ENCODE data around the gene RASGRF1. TPM values are rescaled to one million over a fixed set of nuclear protein-coding genes. Genes with fewer than 3 reads are reported as not detected.

Gene RASGRF1
- total and polyA plus RNA-seq, 9 donors: 0.23 to 9.5 (median 1.0) TPM; not detected in 1

DNA sequence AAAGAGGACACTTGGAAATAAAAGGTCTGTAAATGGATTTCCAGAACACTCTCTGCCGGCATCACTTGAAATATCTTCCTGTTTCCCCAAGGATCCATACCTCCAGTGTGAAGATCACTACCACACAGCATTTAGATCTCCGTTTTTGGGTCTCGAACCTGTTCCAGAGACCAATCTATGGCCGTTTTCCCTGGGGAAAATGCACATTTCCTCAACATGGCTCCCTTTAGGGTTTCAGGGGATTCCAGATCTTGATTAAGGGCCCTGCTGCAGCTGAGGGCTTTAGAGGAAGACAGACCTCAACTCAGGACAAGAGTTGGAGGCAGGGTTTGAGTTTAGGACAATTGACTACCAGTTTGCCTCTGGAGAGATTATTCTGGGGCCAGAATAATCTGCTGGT lies 147.8 kb downstream of the RASGRF1 start:
- Histone ChIP-seq H3K36me3 (no peaks in the 10 kb centered on the region), H3K4me3 (no peak overlapping the region), H3K27me3 (no peaks in the 10 kb centered on the region), H3K9me3 (no peaks in the 10 kb centered on the region), H3K27ac (no peak overlapping the region), H3K4me1 (ENCODE audit: insufficient read depth) (peaks cover 8% of the 10 kb centered on the region)
- TF ChIP-seq, protein P1, sequence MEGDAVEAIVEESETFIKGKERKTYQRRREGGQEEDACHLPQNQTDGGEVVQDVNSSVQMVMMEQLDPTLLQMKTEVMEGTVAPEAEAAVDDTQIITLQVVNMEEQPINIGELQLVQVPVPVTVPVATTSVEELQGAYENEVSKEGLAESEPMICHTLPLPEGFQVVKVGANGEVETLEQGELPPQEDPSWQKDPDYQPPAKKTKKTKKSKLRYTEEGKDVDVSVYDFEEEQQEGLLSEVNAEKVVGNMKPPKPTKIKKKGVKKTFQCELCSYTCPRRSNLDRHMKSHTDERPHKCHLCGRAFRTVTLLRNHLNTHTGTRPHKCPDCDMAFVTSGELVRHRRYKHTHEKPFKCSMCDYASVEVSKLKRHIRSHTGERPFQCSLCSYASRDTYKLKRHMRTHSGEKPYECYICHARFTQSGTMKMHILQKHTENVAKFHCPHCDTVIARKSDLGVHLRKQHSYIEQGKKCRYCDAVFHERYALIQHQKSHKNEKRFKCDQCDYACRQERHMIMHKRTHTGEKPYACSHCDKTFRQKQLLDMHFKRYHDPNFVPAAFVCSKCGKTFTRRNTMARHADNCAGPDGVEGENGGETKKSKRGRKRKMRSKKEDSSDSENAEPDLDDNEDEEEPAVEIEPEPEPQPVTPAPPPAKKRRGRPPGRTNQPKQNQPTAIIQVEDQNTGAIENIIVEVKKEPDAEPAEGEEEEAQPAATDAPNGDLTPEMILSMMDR (IDR thresholded peaks at IDR 0.05): no peak
- TF ChIP-seq EP300 (IDR thresholded peaks at IDR 0.05): no peak
- TF ChIP-seq POLR2A (IDR thresholded peaks at IDR 0.05): no peak
- intact Hi-C loops (cut with DNase I): no loop called here
- DNase-seq: no peak
- WGBS, 3 donors: 88 to 95% (median 94%) methylated on average over 4 of the region's 4 CpGs

DNA sequence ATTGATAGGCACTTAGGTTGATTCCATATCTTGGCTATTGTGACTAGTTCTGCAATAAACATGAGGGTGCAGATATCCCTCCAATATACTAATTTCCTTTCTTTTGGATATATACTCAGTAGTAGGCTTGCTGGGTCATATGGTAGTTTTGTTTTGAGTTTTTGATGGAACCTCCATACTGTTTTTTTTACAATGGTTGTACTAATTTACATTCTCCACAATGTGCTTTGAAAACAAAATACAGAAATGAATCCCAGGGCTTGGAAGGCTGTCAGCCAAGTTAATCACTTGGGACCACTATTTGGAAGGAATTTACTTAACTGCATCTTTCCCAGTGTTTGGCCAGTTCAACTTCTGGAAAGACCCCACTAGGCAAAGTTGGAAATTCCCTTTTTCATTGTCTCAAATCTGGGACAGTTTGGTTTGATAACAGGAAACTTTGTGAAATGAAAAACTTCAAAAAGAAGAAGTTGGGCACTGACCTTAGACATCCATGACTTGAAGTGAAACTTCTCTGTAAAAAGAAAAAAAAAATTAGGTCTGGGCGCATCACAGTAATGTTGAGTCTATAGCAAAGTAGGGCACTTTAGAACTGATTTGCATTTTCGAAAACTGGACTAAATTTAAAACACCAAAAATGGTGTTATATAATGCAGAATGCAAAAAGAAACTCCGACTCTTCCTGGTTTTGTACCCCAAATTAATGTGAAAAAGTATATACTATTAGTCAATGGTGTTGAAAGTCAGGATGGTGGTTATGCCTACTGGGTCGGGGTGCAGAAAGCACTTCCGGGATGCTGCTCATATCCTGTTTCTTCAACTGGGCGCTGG lies 151.7 kb downstream of the RASGRF1 start:
- Histone ChIP-seq H3K4me1 (ENCODE audit: insufficient read depth) (peaks cover 6% of the 10 kb centered on the region), H3K4me3 (no peak overlapping the region), H3K27me3 (no peaks in the 10 kb centered on the region), H3K36me3 (no peaks in the 10 kb centered on the region), H3K27ac (no peak overlapping the region), H3K9me3 (no peaks in the 10 kb centered on the region)
- 62 to 80% (median 63%) methylated on average over 6 of the region's 6 CpGs for WGBS, 3 donors
- TF ChIP-seq POLR2A (IDR thresholded peaks at IDR 0.05) (no peak), EP300 (IDR thresholded peaks at IDR 0.05) (no peak)
- TF ChIP-seq, protein P1 (IDR thresholded peaks at IDR 0.05): no peak
- intact Hi-C loops (cut with DNase I): no loop called here
- no peak for DNase-seq

DNA sequence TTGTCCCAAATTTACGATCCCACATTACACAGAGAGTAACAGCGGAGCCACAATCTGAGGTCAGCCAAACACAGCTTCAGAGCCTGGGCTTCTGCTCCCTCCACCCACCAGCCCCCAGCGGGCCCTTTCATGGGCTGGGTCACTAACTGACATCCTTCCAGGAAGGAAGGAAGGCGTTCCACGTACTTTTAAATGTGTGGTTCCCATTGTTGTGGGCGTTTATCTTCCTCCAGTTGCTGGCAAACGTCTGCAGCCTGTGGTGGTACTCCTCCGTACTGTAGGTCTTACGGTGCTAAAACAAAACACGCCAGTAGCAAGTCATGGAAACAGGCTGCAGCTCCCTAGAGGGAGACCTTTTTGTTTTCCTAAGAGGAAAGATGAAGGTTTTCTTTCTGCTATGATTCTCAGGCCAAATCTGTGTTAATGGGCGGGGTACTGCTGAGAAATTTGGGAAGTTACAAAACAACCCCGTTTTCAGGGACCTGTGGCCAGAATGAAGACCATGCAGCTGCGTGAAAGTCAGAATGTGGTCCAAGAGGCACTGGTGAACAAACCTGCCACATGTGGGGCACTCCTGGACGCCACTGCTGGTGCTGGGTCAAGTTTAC lies 153.3 kb downstream of the RASGRF1 start:
- peak overlapping the region; percentile 34 to 37 for H3K27ac ChIP-seq
- no peaks in the 10 kb centered on the region for H3K36me3 ChIP-seq
- intact Hi-C loops (cut with DNase I): no loop called here
- peak; percentile 62 to 74 (median 63) for DNase-seq
- H3K27me3 ChIP-seq: no peaks in the 10 kb centered on the region
- H3K4me3 ChIP-seq: no peak overlapping the region
- H3K9me3 ChIP-seq: no peaks in the 10 kb centered on the region
- H3K4me1 ChIP-seq (ENCODE audit: insufficient read depth): peaks cover 5% of the 10 kb centered on the region
- 9 to 12% (median 10%) methylated on average over 14 of the region's 14 CpGs for WGBS, 3 donors
- no peak for TF ChIP-seq POLR2A (IDR thresholded peaks at IDR 0.05)

DNA sequence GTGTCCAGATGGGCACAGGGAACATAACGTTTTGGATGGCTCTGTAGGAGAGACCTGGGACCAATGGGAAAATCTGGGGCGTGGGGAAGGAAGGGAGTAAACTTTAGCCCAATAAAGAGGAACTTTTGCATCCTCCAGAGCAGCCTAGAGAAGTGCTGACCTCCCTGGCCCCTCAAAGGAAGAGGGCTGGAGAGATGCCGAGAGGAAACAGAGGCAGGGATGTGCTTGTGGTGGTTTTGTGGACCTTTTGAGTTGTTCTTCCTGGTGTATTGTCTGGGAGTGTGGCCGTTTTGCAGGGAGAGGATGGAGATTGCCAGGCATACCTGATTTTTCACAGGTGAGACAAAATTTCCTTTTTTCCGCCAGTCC lies 155.9 kb downstream of the RASGRF1 start:
- no peaks in the 10 kb centered on the region for H3K9me3 ChIP-seq
- WGBS, 3 donors: 74 to 81% (median 80%) methylated on average over 5 of the region's 5 CpGs

More for the DNA sequence above, 155.9 kb downstream of the RASGRF1 start:
- Histone ChIP-seq H3K36me3 (no peaks in the 10 kb centered on the region), H3K27me3 (no peaks in the 10 kb centered on the region), H3K4me3 (no peak overlapping the region), H3K27ac (peak overlapping the region in 1 of 2 donors; percentile 42), H3K4me1 (ENCODE audit: insufficient read depth) (peaks cover 5% of the 10 kb centered on the region)
- intact Hi-C loops (cut with DNase I): no loop called here
- no peak for DNase-seq
- TF ChIP-seq EP300 (IDR thresholded peaks at IDR 0.05): no peak
- no peak for TF ChIP-seq POLR2A (IDR thresholded peaks at IDR 0.05)
- TF ChIP-seq, protein P1 (IDR thresholded peaks at IDR 0.05): no peak

Data from ovary (tissue), 9 donors.